ENCODE results near the gene DHFR. TPM values are rescaled to one million over a fixed set of nuclear protein-coding genes. Genes with fewer than 3 reads are reported as not detected.
A peak's percentile ranks its signal among the peaks of the same experiment; 100 is the strongest.
"Not testable (repeated sequence)": the region's sequence is repeated elsewhere in the genome, so short reads cannot be mapped to it uniquely, and the experiment has no call there.

The DHFR gene
- polyA plus RNA-seq (2013, experiment 1 of 2; ENCODE audit: insufficient read length): 45.3 TPM
- 16.9 TPM for polyA plus RNA-seq (2013, experiment 2 of 2; ENCODE audit: insufficient read length)

GRCh38 chr5:80654391-80655230, at the start of gene DHFR, which contains the start of gene MSH3:
DHFR (minus strand) TSS chr5:80654983; CDS start chr5:80654489, 494 bp downstream.
MSH3 (plus strand) TSS chr5:80654652; CDS start chr5:80654728, 76 bp downstream.
- DNase-seq: peak; percentile 91

DNA sequence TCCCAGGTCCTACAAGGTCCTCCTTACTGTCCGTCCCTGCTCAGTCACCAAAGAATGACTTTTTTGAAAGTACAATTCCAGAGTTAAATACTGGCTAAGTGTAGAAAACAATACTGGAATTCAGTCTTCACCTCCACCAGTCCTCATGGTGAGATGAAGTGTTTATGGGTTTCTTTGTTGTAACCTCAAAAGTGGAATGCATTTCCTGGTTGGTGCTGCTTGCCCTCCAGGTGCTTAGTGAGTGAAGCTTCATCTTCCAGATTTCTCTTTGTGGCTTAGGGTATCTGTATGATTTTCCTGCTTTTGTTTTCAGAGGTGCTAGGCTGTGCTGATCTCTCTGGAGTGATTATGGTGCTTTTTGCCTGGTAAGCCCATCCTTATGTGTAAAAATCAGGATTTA, 49.4 kb upstream of the DHFR start:
- DNase-seq: no peak

DNA sequence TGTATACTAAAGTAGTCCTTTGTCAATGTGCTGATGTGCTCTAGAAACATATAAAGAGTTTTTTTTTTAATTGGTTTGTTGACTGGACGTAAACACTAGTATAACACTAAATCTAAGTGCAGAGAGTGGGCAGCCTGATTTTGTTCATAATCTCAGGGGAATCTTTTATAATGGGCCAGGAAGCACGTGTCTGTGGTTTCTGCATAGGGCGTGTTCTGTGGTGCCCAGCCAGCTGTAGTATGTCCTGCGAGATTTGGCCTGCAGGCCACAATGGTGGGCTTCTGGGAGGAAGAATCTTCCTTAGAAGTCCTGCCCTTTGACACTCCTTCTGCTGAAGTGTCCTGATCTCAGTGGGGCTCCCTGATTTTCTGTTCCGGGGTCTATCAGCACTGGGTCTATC, 49.0 kb upstream of the DHFR start:
- DNase-seq: peak; percentile 7

DNA sequence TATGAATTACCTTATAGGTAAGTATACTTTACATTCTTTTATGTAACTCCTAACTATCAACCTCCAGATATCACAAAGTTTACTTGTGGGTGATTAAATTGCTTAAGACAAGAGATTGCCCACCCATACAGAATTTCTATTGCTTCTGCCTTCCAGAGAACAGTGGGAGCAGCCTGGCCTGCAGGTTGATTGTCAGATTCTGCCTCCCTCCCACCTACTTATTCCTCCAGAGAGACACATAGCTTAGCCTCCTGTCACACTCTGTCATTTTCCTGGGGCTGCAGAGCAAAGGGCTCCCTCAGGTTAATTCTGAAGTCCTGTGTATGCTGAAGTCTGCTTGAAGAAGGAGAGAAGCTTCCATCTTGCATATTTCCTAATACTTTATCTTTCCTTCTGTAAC, 48.5 kb upstream of the DHFR start:
- DNase-seq: no peak

- no peak for DNase-seq
Measured at GRCh38 chr5:80701597-80701996, 46.8 kb upstream of the DHFR start.

- DNase-seq: no peak
Measured at GRCh38 chr5:80698369-80698768, 43.6 kb upstream of the DHFR start.

DNA sequence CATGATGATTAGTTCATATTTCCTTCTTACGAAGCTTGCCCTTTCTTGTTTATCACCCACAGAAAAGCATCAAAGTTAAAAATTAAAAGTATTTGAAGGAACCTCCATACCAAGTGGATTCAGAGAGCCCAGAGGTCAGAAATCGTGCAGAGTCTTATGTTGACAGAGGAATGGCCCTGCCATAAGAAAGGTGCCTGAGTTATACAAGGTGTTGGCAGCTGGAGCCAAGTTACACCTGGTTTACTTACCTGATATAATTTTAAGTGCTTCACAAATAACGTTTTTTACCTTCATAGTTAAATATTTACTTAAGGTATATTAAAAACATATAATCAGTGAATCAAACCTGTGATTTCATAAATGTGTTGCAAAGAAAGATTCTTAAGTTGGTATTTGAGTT, 42.3 kb upstream of the DHFR start:
- no peak for DNase-seq

DNA sequence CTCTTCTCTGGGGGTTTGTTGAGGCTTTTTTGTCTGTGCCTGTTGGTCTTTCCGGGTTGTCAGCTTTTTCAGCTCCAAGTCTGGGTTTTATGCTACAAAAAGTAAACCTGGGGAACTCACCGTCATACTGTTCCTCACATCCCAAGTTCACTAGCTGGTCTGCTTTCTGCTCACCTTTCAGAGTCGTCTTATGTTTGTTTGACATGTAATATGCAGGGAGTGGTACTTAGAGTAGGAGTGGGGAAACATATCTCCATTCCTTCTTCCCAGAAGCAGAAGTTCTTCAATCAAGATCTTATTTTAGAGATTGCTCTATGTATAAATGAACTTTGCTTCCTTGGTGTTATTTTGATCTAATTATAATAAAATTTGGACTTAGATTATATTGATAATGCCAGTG, 41.7 kb upstream of the DHFR start:
- DNase-seq: no peak

DNA sequence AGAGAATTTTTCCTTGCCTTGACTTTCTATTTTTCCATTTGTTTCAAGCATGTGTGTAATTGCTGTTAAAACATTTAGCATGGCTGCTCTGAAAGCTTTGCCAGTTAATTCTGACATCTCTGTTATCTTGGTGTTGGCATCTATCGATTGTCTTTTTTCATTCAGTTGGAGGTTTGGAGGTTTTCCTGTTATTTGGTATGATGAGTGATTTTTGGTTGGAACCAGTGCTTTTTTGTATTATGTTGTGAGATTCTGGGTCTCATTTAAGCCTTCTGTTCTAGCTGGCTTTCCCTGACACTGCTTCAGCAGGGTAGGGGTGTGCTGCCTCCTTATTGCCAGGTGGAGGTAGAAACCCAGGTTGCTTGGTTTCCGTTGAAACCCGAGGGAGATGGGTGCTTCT, 40.9 kb upstream of the DHFR start:
- no peak for DNase-seq

- no peak for DNase-seq
Measured at GRCh38 chr5:80689627-80690026, 34.8 kb upstream of the DHFR start.

DNA sequence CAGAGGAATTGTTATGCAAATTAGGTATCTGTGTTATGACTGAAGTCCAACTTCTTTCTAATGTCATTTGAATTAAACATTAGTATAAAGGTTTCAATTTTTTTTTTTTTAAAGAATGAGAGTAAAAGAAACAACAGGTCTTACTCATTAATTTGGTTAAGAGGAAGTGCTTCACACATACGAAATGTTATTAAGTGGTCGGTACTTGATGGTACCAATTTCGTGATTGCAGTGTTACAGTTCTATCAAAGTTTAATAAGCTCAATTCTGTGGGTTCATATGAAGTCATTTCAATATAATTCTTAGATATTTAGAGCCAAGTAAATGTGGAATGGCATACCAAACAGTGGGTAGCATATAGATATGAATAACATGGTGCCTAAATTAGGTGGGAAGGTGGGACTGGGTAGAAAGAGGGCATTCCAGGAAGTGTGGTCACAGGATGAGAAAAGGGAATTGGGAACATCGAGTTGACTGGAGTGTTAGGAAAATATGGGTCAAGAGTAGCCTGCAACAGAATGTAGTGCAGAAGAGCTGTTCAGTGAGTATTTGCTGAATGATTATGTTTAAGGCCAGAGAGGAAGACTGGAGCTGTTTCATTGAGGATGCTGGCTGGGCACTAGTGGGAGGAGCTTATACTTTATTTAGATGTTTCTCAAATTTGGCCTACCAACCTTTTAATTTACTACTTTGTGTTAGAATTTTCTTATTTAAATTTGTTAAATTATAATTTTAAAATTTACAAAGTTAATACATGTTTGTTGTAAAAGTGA, 34.1 kb upstream of the DHFR start:
- no peak for DNase-seq

GRCh38 chr5:80686757-80687156, 32.0 kb upstream of the DHFR start:
- DNase-seq: peak; percentile 25

- DNase-seq: no peak
Measured at GRCh38 chr5:80676706-80677105, 21.9 kb upstream of the DHFR start.

- peak; percentile 73 for DNase-seq
Measured at GRCh38 chr5:80672140-80672736, 17.5 kb upstream of the DHFR start.

DNA sequence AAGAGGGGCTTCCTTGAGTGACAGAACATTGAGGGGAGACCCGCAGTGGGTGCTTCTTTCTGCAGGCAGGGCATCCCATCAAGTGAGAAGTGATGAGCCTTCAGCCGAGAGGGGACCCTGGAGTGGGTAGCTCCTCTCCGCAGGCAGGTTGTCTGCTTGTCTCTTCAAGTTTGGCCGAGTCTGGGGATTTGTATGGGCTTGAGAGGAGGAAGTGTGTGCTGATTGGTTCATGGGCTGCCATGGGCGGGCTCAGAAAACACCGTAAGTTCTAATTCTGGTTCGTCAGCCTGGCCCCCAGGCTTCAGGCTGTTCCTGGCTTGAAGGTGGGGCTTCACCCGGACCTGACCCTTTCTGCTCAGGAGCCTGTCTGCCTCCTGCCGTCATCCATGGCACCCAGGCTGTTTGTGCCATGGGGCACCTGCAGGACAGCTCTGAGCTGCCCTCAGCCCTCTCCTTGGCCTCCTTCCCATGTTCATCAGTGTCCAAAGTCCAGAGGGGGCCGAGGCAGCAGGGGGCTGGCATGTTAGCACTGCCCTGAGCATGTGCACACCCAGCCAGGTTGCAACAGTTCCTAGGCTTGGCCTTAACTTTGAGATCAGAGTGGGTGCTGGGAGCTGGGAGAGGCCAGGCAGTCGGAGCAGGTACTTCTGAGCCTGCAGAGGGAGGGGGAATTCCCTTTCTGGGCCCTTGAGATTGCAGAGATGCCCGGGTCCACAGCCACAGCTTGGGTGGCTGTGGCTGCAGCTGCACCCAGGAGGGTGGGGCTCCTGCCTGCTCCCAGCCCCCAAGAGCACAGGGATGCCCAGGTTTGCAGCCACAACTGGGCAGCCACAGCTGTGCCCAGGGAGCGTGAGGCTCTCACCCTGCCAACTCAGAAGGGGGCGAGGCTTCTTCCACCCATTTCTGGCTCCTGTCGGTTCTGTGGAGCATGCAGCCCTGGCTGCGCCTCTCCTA, 13.5 kb upstream of the DHFR start:
- no peak for DNase-seq

GRCh38 chr5:80667384-80667783, 12.6 kb upstream of the DHFR start:
- no peak for DNase-seq

GRCh38 chr5:80665057-80665456, 10.3 kb upstream of the DHFR start:
- no peak for DNase-seq

DNA sequence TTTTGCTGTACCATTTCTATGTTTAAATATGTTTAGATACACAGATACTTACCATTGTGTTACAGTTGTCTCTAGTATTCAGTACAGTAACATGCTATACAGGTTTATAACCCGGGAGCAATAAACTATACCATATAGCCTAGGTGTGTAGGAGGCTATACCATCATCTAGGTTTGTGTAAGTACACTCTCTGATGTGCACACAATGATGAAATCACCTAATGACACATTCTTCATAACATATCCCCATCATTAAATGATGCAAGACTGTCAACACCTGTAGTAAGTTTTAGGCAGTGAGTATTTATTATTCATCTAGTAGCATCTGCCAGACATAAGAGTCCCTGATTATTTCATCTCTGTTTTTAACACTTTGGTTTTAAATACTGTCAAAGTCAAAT, 7.3 kb upstream of the DHFR start:
- DNase-seq: no peak

DNA sequence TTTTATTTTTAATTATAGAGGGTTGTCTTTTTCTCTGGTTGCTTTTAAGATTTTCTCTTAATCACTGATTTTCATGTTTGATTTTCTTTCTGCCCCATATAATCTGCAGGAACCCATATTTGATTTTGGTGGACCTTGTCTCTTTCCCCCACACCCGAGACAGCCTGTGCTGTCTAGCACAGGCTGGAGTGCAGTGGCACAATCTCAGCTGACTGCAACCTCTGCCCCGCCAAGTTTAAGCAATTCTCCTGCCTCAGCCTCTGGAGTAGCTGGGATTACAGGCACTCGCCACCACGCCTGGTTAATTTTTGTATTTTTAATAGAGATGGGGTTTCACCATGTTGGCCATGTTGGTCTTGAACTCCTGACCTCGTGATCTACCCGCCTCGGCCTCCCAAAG, 5.9 kb upstream of the DHFR start:
- not testable (repeated sequence) for DNase-seq

DNA sequence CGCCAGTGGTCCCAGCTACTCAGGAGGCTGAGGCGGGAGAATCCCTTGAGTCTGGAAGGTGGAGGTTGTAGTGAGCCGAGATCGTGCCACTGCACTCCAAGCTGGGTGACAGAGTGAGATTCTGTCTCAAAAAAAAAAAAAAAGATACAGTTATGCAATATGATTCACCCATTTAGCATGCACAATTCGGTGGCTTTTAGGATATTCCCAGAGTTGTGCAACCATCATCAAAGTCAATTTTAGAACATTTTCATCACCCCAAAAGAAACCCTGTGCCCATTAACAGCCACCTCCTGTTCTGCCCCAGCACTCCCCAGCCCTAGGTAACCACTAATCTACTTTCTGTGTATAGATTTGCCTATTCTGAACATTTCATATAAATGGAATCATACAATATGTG, 4.3 kb upstream of the DHFR start:
- peak; percentile 36 for DNase-seq

GRCh38 chr5:80656425-80656824, 1.6 kb upstream of the DHFR start:
- DNase-seq: peak; percentile 71

GRCh38 chr5:80655231-80655774, 520 bp upstream of the DHFR start:
- DNase-seq: peak; percentile 13

Measured in fibroblast of skin of back (primary cell).